ENCODE data around the gene ZNF689. TPM values are rescaled to one million over a fixed set of nuclear protein-coding genes. Genes with fewer than 3 reads are reported as not detected.

ZNF689 gene
- 2.3 and 5.2 TPM in 2 replicates for total RNA-seq

GRCh38 chr16:30609926-30610839, at the start of gene ZNF689:
TSS of gene ZNF689 (minus strand) at chr16:30610389. CDS start at chr16:30610041, 348 bp downstream.

GRCh38 chr16:30657866-30658730, 47.9 kb upstream of the ZNF689 start, which contains the start of gene FBRS:
TSS of gene FBRS (plus strand) at chr16:30658431. CDS start at chr16:30659519, 1,088 bp downstream.

GRCh38 chr16:30650369-30651123, 40.4 kb upstream of the ZNF689 start, which contains the start of gene PRR14:
TSS of gene PRR14 (plus strand) at chr16:30650960. CDS start at chr16:30651646, 686 bp downstream.

DNA sequence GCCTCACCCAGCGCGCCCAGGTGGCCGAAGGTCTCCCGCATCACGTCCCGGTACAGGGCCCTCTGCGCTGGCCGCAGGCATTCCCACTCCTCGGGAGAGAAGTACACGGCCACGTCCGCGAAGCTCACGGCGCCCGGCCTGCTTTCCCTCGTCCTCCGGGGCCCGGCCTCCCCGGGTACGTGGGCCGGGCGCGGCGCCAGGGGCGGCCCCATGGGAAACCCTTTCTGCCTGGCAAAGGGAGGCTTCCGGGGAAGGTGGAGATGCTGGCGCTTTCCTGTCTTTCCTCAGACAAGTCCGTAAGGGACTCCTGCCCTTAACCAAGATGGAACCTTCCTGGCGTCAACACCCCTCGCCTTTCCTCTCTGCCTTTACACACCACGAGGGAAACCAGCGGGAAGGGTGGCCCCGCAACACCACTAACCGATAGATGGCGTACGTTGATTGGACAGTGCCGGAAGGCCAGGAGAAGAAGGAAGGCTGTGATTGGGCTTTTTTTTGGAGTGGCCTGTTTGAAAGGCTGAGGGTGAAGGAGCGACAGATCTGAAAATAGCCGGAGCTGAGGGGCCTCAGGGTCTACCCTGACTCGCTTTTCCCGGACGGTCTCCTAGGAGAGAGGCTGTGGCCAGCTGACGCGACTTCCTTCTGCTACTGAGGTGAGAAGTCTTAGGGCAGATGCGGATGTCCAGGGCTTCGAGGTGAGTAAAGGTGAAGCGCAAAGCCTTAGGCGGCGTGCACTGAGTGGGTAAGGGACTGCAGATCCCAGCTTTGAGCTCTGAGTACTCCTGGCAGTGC, 24.6 kb downstream of the ZNF689 start, which contains the start of gene ZNF785:
Gene ZNF785 (minus strand): TSS at position 298 of the 792 bp plus-strand sequence. CDS start 86 bp downstream, at position 212.

GRCh38 chr16:30571445-30572322, 38.5 kb downstream of the ZNF689 start, which contains the start of gene ZNF688:
TSS of gene ZNF688 (minus strand) at chr16:30571714. CDS start at chr16:30571629, 85 bp downstream.

DNA sequence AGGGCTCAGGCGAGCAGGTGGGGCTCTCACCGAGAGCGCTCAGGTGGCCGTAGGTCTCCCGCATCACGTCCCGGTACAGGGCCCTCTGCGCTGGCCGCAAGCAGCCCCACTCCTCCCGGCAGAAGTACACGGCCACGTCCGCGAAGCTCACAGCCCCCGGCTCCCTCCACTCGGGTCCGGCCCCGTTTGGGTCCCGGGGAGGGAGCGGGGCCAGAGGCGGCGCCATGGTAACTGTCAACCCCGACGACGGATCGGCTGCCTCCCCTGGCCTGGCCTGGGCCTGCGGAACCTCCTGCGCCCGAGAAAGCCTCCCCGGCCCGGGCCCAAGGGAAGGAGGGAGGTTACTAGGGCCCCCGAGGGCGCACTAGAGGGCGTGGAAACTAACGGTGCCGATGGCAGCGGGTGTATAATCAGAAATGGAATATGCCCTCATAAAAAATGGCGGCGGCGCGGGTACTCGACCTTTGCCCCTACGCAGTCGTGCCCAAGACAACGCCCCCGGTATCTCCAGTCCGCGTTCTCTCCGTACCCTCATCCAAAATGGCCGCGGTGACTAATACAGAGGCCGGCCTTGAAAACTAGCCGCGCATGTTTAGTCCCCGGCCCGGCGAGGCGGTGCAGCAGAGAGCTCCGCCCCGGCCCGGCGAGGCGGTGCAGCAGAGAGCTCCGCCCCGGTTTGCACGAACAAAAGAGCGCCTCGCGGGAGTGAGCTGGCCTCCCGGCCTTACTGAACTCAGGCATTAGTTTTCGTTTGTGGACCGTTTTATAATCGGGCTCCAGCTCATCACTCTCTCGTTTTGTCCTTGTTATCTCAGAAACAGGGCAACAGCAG, 52.0 kb downstream of the ZNF689 start, which contains the start of gene ZNF764:
Gene ZNF764 (minus strand): TSS at position 418 of the 832 bp plus-strand sequence. CDS start 192 bp downstream, at position 226.

Other genes starting within 250 kb of the ZNF689 start
- 19.2 and 38.0 TPM in 2 replicates for gene TBC1D10B, start 239.9 kb downstream of the ZNF689 start, total RNA-seq
- gene MYL11, start 235.6 kb downstream of the ZNF689 start, total RNA-seq, result not detected in 2 replicates
- gene SEPTIN1, start 227.8 kb downstream of the ZNF689 start, total RNA-seq, result not detected in 2 replicates
- gene ZNF48, start 215.0 kb downstream of the ZNF689 start, total RNA-seq, result 6.5 and 6.8 TPM in 2 replicates
- 12.7 and 21.1 TPM in 2 replicates for gene ZNF771, start 202.8 kb downstream of the ZNF689 start, total RNA-seq
- gene DCTPP1, start 180.4 kb downstream of the ZNF689 start, total RNA-seq, result 10.4 and 38.0 TPM in 2 replicates
- 6.5 and 28.4 TPM in 2 replicates for gene SEPHS2, start 164.5 kb downstream of the ZNF689 start, total RNA-seq
- not detected in 2 replicates for gene ITGAL, start 137.6 kb downstream of the ZNF689 start, total RNA-seq
- gene ZNF768, start 83.8 kb downstream of the ZNF689 start, total RNA-seq, result 18.0 and 19.4 TPM in 2 replicates
- gene ZNF747, start 75.5 kb downstream of the ZNF689 start, total RNA-seq, result 8.6 and 10.4 TPM in 2 replicates
- gene ZNF764, start 52.0 kb downstream of the ZNF689 start, total RNA-seq, result 4.2 and 4.4 TPM in 2 replicates
- 5.6 and 12.7 TPM in 2 replicates for gene ZNF688, start 38.7 kb downstream of the ZNF689 start, total RNA-seq
- 7.3 and 8.1 TPM in 2 replicates for gene ZNF785, start 24.7 kb downstream of the ZNF689 start, total RNA-seq
- 4.4 and 5.9 TPM in 2 replicates for gene PRR14, start 40.6 kb upstream of the ZNF689 start, total RNA-seq
- 12.1 and 22.0 TPM in 2 replicates for gene FBRS, start 48.0 kb upstream of the ZNF689 start, total RNA-seq
- gene SRCAP, start 88.8 kb upstream of the ZNF689 start, total RNA-seq, result 19.2 and 24.0 TPM in 2 replicates
- 14.9 and 18.2 TPM in 2 replicates for gene PHKG2, start 138.0 kb upstream of the ZNF689 start, total RNA-seq
- gene CFAP119, start 151.7 kb upstream of the ZNF689 start, total RNA-seq, result 1.4 and 2.7 TPM in 2 replicates
- 69.9 and 93.6 TPM in 2 replicates for gene RNF40, start 151.9 kb upstream of the ZNF689 start, total RNA-seq
- 5.4 and 6.7 TPM in 2 replicates for gene ZNF629, start 176.8 kb upstream of the ZNF689 start, total RNA-seq